Measurements from ENCODE around the gene MID2.
A peak's percentile ranks its signal among the peaks of the same experiment; 100 is the strongest.
"Not testable (repeated sequence)": the region's sequence is repeated elsewhere in the genome, so short reads cannot be mapped to it uniquely, and the experiment has no call there.

MID2 gene

DNA sequence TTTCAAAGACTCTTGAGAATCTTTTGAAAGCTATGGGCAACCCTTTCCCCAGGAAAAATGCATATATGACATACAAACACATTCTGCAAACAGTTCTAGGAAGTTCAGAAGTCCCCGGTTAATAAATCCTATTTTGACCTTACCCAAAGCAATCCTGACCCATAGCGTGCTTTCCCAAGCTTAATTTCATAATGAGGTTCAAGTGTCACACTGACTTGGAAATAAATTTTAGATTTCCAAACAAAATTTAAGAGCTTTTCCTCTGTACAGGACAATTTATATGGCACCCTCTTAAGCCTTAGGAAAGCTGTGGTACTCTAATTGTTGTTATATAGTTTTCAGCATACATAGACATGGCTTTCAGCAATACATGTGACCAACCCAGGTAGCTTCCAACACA is 11.3 kb downstream of the MID2 start:
- no peak overlapping the region for H3K4me3 ChIP-seq (ENCODE audit: low read length)

DNA sequence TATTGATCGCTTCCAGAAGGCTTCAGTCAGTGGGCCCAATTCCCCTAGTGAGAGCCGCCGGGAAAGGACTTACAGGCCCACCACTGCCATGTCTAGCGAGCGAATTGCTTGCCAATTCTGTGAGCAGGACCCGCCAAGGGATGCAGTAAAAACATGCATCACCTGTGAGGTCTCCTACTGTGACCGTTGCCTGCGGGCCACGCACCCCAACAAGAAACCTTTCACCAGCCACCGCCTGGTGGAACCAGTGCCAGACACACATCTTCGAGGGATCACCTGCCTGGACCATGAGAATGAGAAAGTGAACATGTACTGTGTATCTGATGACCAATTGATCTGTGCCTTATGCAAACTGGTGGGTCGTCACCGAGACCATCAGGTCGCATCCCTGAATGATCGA is 15.3 kb downstream of the MID2 start:
- no peak for DNase-seq (ENCODE audit: low read depth, low spot score)

More for the DNA sequence above, 11.3 kb downstream of the MID2 start:
- no peak for DNase-seq (ENCODE audit: low read depth, low spot score)

DNA sequence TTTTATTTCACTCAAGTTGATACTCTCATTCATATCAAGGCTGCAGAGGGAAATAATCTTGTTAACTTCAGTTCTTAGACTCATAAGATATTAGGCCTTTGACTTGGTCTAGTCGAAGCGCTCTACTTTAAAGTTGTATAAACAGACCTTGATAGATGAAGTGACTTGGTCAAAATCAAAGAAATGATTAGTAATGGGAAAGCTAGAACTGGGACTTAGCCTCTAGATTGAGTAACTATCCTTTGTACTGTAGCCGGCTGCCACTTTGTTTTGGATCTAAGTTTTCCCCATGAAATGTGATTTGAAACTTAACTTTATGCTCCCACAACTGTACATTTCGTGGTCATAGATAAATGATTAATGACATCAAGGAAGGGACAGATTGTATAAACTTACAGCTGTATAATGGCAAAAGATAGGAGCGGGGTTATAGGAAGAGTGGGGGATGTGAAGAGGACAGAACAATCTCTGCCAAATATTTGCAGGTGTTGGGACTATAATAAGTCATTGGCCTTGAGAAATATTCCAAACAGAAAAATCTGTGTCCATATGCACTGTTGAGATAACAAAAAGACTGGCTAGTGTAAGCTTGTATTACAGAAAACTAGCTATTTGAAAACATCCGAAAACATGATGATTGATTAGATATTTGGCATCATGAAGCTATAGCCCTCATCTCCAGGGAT is 17.2 kb downstream of the MID2 start:
- H3K4me3 ChIP-seq (ENCODE audit: low read length) = no peak overlapping the region
- DNase-seq (ENCODE audit: low read depth, low spot score) = no peak

More for the DNA sequence above, 15.3 kb downstream of the MID2 start:
- no peak overlapping the region for H3K4me3 ChIP-seq (ENCODE audit: low read length)

DNA sequence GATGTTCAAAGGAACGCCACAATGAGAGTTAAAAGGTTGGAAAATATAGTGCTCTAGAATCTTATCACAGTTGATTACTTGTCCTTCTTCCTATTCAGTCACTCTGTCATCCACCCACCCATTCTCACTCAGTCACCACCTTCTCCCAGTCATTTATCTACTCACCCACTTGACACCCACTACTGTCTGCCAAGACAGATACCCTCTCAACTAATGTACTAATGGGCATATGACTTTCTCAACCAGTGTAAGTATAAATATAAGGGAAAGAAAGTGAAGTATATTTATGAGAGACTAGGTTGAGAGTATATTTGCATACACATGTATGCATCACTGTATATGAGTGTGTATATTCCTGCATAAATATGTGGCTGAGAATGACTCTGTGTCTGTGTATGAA is 20.0 kb downstream of the MID2 start:
- DNase-seq (ENCODE audit: low read depth, low spot score) = no peak
- H3K4me3 ChIP-seq (ENCODE audit: low read length) = no peak overlapping the region

DNA sequence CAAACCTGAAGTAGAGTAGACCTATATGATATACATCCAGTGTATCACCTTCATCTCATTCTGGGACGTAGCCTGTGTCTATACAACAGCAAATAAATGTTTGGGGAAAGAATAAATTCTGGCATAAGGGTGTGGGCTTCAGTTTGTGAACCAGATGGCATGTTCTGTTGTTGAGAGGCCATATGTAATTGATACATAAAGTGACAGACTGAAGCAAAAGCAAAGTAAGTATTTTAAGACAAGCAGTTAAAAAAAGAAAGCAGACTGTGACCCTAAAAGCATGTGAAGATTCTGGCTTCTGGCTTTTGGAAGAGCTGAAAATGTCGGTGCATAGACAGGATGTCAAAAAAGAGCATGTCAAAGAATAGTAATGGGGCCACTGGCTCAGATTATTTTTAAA is 22.9 kb downstream of the MID2 start:
- no peak for DNase-seq (ENCODE audit: low read depth, low spot score)
- no peak overlapping the region for H3K4me3 ChIP-seq (ENCODE audit: low read length)

DNA sequence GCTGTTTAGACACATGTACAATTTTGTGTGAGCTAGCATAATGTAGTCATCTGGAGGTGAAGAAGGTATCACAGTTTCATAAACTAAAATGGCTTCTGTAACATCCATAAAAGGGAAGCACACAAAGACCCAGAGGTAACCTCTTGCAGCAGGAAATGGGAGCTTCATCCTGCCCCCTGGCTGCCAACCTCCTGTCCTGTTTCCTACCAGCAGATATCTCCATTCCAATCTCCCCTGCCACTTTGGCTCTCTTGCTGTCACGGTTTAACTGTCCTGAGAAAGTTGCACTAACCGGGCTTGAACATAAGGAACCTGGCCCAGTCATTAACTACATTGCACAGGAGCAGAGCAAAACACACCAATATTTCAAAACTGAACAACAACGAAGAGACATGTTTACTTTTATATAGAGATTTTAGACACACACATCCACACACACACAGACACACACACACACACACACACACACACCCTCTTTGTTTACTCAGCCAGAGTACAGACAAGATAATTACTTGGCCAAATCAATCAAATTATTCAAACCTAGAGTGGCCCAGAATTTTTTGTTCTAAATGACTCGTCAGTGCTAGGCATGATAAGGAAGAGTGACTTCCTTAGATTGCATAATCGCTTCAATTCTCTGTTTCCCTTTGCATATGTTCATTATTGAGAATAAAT is 24.2 kb downstream of the MID2 start:
- H3K4me3 ChIP-seq (ENCODE audit: low read length) = no peak overlapping the region
- no peak for DNase-seq (ENCODE audit: low read depth, low spot score)

DNA sequence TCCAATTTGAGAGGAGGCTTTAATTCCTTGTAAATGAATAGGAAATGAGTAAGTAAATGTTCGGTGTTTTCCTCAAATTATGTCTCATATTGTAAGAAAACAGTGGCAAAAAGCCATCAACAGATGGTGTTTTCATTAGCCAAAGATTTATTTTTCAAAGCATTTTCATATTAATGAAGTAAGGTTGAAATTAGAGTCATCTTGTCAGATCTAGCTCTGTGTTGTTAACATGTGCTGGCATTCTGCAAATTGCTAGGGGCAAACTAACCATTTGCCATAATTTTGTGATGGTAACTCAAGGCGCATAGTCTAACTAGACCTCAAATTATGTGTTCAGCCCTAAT is 24.7 kb downstream of the MID2 start:
- no peak overlapping the region for H3K4me3 ChIP-seq (ENCODE audit: low read length)
- DNase-seq (ENCODE audit: low read depth, low spot score) = no peak

DNA sequence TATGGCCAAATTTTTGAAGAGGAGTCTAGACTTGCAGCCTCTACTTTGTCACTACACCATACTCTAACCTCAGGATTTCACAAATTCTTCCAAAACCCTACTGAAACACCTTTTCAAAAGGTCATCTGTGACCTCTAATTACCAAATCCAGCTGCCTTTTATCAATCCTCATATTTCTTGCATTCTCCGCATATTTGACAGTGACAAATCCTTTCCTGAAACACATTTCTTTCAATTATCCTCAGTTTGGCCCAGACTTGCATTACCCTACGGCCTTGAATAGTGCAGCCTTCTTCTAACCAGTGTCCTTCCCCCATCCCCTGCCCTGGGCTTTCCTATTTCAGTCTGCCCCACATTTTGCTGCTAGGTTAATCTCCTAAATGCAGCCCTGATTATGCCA is 25.5 kb downstream of the MID2 start:
- DNase-seq (ENCODE audit: low read depth, low spot score) = no peak
- no peak overlapping the region for H3K4me3 ChIP-seq (ENCODE audit: low read length)

DNA sequence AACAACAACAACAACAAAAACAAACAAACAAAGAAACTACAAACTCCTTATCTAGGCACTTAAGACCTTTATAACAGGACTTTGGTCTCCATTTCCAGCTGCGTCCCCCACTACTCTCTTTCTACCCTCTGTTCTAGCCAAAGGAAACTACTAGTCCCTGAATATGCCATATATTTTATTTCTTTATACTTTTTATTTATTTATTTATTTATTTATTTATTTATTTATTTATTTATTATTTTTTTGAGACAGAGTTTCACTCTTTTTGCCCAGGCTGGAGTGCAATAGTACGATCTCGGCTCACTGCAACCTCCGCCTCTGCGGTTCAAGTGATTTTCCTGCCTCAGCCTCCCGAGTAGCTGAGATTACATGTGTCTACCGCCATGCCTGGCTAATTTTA is 26.0 kb downstream of the MID2 start:
- H3K4me3 ChIP-seq (ENCODE audit: low read length); DNase-seq (ENCODE audit: low read depth, low spot score): not testable (repeated sequence)

DNA sequence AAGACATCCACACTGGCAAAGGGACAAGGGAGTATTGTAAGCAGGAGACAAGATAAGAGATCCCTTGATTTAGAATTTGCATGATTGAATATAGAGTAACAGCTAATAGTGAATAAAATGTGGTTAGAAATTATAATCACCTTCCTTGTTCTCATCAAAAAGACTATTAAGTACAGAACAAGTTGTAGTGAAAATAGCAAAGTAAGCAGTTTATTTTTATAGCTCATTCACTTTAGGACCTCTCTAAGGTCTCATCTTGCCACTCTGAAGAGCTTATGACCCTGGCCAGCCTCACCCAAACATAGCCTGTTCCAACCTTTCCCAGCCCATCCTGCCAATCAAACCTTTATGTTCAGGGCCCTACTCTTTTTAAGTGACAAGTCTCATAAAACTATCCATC is 30.6 kb downstream of the MID2 start:
- DNase-seq (ENCODE audit: low read depth, low spot score) = no peak
- no peak overlapping the region for H3K4me3 ChIP-seq (ENCODE audit: low read length)

DNA sequence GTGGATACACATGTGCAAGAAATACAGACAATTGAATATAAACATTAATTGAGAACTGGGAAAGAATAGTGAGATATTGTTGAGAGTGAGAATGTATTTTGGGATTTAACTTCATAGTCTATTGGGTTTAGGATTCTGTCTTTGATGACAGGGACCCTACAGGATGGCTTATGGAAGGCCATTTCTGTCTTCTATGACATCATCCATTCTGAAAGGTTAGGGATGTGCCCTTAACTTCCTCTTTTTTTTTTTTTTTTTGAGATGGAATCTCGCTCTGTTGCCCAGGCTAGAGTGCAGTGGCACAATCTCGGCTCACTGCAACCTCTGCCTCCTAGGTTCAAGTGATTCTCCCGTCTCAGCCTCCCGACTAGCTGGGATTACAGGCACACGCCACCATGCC is 31.4 kb downstream of the MID2 start:
- H3K4me3 ChIP-seq (ENCODE audit: low read length); DNase-seq (ENCODE audit: low read depth, low spot score): not testable (repeated sequence)

DNA sequence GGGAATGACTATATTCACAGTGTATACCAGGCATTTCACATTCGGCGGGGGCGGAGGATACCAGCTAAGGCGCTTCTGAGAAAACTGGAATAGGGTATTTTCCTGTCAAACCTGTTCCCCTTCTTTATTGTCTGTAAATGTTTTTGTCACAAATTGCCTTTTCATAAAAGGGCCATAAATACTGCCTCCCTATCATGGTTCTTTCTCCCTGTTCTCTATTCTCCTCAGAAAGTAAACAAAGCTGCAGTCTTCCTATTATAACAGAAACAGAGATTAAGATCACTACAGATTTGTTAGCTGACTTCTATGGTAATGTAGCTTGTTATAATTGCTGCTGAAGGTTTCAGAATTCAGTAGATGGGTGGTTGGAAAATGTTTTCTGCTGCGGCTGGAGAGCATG is 32.2 kb downstream of the MID2 start:
- no peak for DNase-seq (ENCODE audit: low read depth, low spot score)
- H3K4me3 ChIP-seq (ENCODE audit: low read length) = no peak overlapping the region

DNA sequence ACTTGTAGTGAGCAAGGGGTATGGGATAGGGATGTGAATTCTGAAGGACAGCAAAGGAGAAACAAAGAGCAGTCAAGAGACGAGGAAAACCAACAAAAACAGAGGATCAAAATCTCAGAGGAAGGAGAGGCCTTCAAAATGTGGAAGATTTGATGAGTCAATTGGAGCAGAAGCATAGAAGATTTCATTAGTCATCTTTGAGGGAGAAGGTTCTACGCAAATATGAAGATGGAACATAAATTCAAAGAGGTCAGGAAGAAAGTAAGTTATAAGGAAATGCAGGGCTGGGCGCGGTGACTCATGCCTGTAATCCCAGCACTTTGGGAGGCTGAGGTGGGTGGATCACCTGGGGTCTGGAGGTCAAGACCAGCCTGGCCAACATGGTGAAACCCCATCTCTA is 35.4 kb downstream of the MID2 start:
- DNase-seq (ENCODE audit: low read depth, low spot score) = no peak
- H3K4me3 ChIP-seq (ENCODE audit: low read length) = no peak overlapping the region

DNA sequence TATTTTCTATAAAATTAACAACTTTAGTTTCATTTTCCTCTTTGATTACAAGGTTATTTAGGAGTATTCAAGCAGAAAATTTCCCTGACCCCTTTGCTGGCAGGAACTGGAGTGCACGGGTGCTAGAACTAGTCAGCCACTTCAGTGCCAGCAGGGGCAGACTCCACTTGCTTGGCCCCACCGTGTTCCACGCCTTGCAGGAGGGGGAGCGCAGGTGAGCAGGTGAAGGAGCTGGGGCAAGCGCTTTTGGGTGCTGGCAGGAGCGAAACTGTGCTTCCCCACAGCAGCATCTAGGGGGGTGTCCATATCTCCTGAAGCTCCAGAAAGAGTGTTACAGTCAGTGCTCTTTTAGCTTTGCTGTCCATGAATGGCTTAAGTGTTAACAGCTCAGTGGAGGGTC is 45.5 kb downstream of the MID2 start:
- DNase-seq (ENCODE audit: low read depth, low spot score) = no peak
- no peak overlapping the region for H3K4me3 ChIP-seq (ENCODE audit: low read length)

DNA sequence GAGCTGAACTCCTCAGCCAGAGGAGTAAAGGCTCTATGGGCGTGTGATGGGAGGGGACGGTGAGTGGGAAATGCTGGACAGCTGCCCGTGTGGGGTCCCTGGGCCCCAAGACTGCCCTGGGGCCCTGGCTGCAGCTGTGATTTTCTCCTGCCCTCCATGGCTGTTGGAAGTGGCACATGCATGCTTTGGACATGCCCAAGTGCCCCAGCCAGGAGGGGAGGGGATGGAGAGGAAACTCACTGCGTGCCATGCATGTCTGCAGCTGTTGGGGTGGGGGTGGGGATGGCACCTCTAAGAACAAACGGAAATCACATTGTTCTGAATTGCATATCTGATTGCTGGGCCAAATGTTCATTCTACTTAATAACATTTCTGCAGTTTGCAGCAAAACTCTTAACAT is 52.4 kb downstream of the MID2 start:
- no peak for DNase-seq (ENCODE audit: low read depth, low spot score)
- no peak overlapping the region for H3K4me3 ChIP-seq (ENCODE audit: low read length)

DNA sequence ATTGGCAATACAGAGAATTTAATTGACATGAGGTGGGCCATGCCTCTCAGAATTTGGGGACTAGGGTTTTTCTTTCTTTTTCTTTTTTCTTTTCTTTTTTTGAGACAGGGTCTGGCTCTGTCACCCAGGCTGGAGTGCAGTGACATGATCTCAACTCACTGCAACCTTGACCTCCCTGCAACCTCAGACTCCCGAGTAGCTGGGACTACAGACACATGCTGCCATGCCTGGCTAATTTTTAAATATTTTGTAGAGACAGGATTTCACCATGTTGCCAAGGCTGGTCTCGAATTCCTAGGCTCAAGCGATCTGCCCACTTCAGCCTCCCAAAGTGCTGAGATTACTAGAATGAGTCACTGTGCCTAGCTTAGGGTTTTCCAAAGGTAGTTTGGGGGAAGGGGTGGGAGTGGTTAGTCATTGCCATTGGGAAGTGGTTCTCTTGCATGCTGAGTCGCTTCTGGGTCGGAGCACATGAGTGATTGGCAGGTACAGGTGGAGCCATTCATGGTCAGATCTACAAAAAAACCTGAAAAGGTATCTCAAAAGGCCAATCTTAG is 54.5 kb downstream of the MID2 start:
- DNase-seq (ENCODE audit: low read depth, low spot score) = no peak

DNA sequence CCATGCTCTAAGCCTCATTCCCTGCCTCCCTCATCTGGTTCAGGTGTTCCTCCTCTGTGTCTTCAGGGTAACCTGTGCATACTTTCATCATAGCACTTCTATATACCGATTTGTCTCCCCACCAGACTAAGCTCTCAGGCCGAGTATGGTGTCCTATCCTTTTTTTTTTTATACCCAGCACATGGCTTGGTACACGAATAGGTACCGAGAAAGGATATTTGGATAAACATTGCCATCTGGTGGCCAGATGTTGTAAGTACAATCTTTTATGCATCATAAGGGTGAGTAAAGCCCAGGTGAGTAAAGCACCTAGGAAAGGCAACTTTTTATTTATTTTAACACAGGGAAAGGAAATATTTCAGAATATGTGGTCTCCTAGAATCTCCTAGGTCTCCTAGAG is 68.4 kb downstream of the MID2 start:
- peak; percentile 47 for DNase-seq (ENCODE audit: low read depth, low spot score)
- no peak overlapping the region for H3K4me3 ChIP-seq (ENCODE audit: low read length)

More for the DNA sequence above, 54.5 kb downstream of the MID2 start:
- H3K4me3 ChIP-seq (ENCODE audit: low read length) = no peak overlapping the region

DNA sequence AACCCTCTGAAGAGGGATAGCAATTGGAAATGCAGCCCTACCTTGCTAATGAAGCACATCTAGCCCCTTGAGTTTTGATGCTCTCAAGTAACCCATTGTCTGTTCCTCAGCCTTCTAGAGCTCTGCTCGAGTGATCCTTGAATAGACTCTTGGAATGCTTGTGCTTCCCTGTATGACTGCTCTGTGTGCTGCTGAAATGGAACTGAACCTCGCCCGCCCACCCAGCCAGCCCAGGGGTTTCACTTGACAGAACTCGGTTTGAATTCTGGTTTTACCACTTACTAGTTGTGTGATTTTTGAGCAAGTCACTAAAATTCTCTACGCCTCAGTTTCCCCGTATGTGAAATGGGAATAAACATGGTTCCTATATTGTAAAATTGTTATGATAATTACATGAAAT is 77.1 kb downstream of the MID2 start:
- no peak overlapping the region for H3K4me3 ChIP-seq (ENCODE audit: low read length)
- no peak for DNase-seq (ENCODE audit: low read depth, low spot score)

DNA sequence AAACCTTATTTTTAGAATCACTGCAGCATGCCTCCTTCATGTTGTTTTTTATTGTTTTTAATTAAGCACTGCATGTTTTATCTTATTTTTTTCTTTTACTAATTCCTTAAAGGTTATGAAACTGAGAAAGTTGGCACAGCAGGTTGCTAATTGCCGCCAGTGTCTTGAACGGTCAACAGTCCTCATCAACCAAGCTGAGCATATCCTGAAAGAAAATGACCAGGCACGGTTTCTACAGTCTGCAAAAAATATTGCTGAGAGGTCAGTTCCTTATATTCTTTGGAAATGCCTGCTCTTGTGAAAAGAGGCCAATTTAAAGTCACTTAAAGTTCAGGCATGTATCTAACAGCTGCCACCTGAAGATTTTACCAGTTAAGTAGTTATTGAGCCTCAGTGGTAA is 79.7 kb downstream of the MID2 start:
- DNase-seq (ENCODE audit: low read depth, low spot score) = no peak
- H3K4me3 ChIP-seq (ENCODE audit: low read length) = no peak overlapping the region

DNA sequence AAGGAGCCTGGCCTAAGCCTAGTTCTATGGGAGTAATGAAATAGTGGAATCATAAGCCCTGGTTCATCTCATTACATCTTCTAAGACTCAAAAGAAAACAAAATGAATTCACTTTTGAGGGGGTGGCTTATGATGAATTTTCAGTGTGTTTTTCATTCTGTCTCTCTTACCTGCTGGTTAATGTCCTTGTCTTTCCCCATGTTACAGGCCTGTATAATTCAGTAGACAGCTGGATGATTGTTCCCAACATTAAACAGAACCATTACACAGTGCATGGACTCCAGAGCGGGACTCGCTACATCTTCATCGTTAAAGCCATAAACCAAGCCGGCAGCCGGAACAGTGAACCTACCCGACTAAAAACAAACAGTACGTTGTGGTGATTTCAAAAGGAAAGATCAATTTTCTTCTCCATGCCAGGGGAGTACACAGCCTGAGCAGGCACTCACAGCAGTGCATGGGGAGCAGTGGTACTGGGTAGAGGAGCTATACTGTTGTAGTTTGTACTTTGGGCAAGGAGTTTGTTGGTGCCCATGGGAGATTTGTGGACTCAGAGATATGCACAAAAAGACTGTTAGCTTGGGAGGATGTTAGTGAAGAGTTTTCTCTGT is 98.6 kb downstream of the MID2 start:
- H3K4me3 ChIP-seq (ENCODE audit: low read length) = no peak overlapping the region
- DNase-seq (ENCODE audit: low read depth, low spot score) = no peak

Measured in Jurkat, Clone E6-1 (cell line).